MG63 (cell line): ENCODE results near the gene NEURL4. TPM values are rescaled to one million over a fixed set of nuclear protein-coding genes. Genes with fewer than 3 reads are reported as not detected.

Experiments used
- DNase-seq: peaks from one replicate; pipeline ENCODE4 v3.0.0-alpha.2; 2020
- H3K27me3 ChIP-seq: fragments of 250-450 bp; sonication (Bioruptor Pico); 2 replicates; pipeline ENCODE4 v1.5.1; 2020; ENCODE audit warnings: mild to moderate bottlenecking, moderate library complexity
- H3K36me3 ChIP-seq: fragments of 250-450 bp; sonication (Bioruptor Pico); 2 replicates; pipeline ENCODE4 v1.5.1; 2020; ENCODE audit warnings: mild to moderate bottlenecking, moderate library complexity
- H3K4me3 ChIP-seq: fragments of 250-450 bp; sonication (Bioruptor Pico); 2 replicates; pipeline ENCODE4 v1.5.1; 2020; ENCODE audit warnings: mild to moderate bottlenecking, moderate library complexity
- H3K9me3 ChIP-seq: fragments of 250-450 bp; sonication (Bioruptor Pico); 2 replicates; pipeline ENCODE4 v1.5.1; 2020; ENCODE audit warnings: mild to moderate bottlenecking, moderate library complexity
- total RNA-seq: library from RNA; depleted of rRNA; stranded (reverse); fragments of >200 nt; shearing (Covaris generic); gene quantifications from 2 replicates; pipeline ENCODE4 v1.2.3, GENCODE V29; 2014; ENCODE audit warnings: low replicate concordance

The NEURL4 gene
- total RNA-seq, 1 experiment from 2014 or later: 11.7 TPM

GRCh38 chr17:7330638-7331015 lies 1.5 kb upstream of the NEURL4 start:
- Histone ChIP-seq H3K36me3 (no peaks in the 10 kb centered on the region), H3K27me3 (no peaks in the 10 kb centered on the region)
- no peak for DNase-seq

GRCh38 chr17:7329997-7330637 lies 982 bp upstream of the NEURL4 start:
- Histone ChIP-seq H3K36me3 (no peaks in the 10 kb centered on the region), H3K9me3 (no peaks in the 10 kb centered on the region), H3K4me3 (peak overlapping the region; percentile 76), H3K27me3 (no peaks in the 10 kb centered on the region)
- DNase-seq: peak; percentile 78

More at GRCh38 chr17:7330638-7331015, 1.5 kb upstream of the NEURL4 start:
- no peaks in the 10 kb centered on the region for H3K9me3 ChIP-seq
- peak overlapping the region; percentile 76 for H3K4me3 ChIP-seq

GRCh38 chr17:7329374-7329996 lies 350 bp upstream of the NEURL4 start:
- peak; percentile 96 for DNase-seq
- peak overlapping the region; percentile 76 for H3K4me3 ChIP-seq
- no peaks in the 10 kb centered on the region for H3K36me3 ChIP-seq
- H3K9me3 ChIP-seq: no peaks in the 10 kb centered on the region
- no peaks in the 10 kb centered on the region for H3K27me3 ChIP-seq

GRCh38 chr17:7328009-7328408 lies 1.1 kb downstream of the NEURL4 start:
- no peak for DNase-seq

GRCh38 chr17:7327501-7327900 lies 1.6 kb downstream of the NEURL4 start:
- H3K36me3 ChIP-seq: no peaks in the 10 kb centered on the region
- DNase-seq: no peak

More at GRCh38 chr17:7328009-7328408, 1.1 kb downstream of the NEURL4 start:
- H3K36me3 ChIP-seq: no peaks in the 10 kb centered on the region
- H3K27me3 ChIP-seq: no peaks in the 10 kb centered on the region
- no peaks in the 10 kb centered on the region for H3K9me3 ChIP-seq
- H3K4me3 ChIP-seq: peak overlapping the region; percentile 76

GRCh38 chr17:7327056-7327455 lies 2.1 kb downstream of the NEURL4 start:
- no peaks in the 10 kb centered on the region for H3K9me3 ChIP-seq
- no peak overlapping the region for H3K4me3 ChIP-seq
- H3K36me3 ChIP-seq: no peaks in the 10 kb centered on the region
- no peak for DNase-seq
- H3K27me3 ChIP-seq: no peaks in the 10 kb centered on the region

More at GRCh38 chr17:7327501-7327900, 1.6 kb downstream of the NEURL4 start:
- H3K9me3 ChIP-seq: no peaks in the 10 kb centered on the region
- no peaks in the 10 kb centered on the region for H3K27me3 ChIP-seq
- no peak overlapping the region for H3K4me3 ChIP-seq

- Histone ChIP-seq H3K4me3 (no peak overlapping the region), H3K27me3 (no peaks in the 10 kb centered on the region), H3K36me3 (peaks cover 2% of the 10 kb centered on the region; the same call in 1 of the 2 replicates), H3K9me3 (no peaks in the 10 kb centered on the region)
- DNase-seq: no peak
These were observed 2.9 kb downstream of the NEURL4 start for GRCh38 chr17:7326186-7326585.

- no peak overlapping the region for H3K4me3 ChIP-seq
- no peak for DNase-seq
- H3K27me3 ChIP-seq: no peaks in the 10 kb centered on the region
- H3K36me3 ChIP-seq: peaks cover 2% of the 10 kb centered on the region; the same call in 1 of the 2 replicates
- H3K9me3 ChIP-seq: no peaks in the 10 kb centered on the region
These were observed 4.1 kb downstream of the NEURL4 start for GRCh38 chr17:7325031-7325528.

- no peaks in the 10 kb centered on the region for H3K27me3 ChIP-seq
- H3K36me3 ChIP-seq: peaks cover 2% of the 10 kb centered on the region; the same call in 1 of the 2 replicates
- H3K9me3 ChIP-seq: no peaks in the 10 kb centered on the region
- no peak for DNase-seq
- no peak overlapping the region for H3K4me3 ChIP-seq
These were observed 4.7 kb downstream of the NEURL4 start for GRCh38 chr17:7324438-7324779.

GRCh38 chr17:7323731-7324437 lies 5.3 kb downstream of the NEURL4 start:
- H3K4me3 ChIP-seq: no peak overlapping the region
- H3K9me3 ChIP-seq: no peaks in the 10 kb centered on the region
- H3K27me3 ChIP-seq: no peaks in the 10 kb centered on the region
- no peak for DNase-seq
- peaks cover 2% of the 10 kb centered on the region for H3K36me3 ChIP-seq

GRCh38 chr17:7322520-7323194 lies 6.5 kb downstream of the NEURL4 start:
- H3K4me3 ChIP-seq: no peak overlapping the region
- no peak for DNase-seq
- no peaks in the 10 kb centered on the region for H3K27me3 ChIP-seq
- peaks cover 2% of the 10 kb centered on the region for H3K36me3 ChIP-seq
- no peaks in the 10 kb centered on the region for H3K9me3 ChIP-seq

- Histone ChIP-seq H3K4me3 (no peak overlapping the region), H3K9me3 (no peaks in the 10 kb centered on the region), H3K36me3 (peaks cover 2% of the 10 kb centered on the region), H3K27me3 (no peaks in the 10 kb centered on the region)
- DNase-seq: no peak
These were observed 7.7 kb downstream of the NEURL4 start for GRCh38 chr17:7321466-7321865.

GRCh38 chr17:7318121-7318860 lies 10.8 kb downstream of the NEURL4 start:
- Histone ChIP-seq H3K9me3 (no peaks in the 10 kb centered on the region), H3K4me3 (no peak overlapping the region), H3K27me3 (no peaks in the 10 kb centered on the region), H3K36me3 (peaks cover 6% of the 10 kb centered on the region)
- no peak for DNase-seq

GRCh38 chr17:7317161-7317803 lies 11.9 kb downstream of the NEURL4 start:
- Histone ChIP-seq H3K9me3 (no peaks in the 10 kb centered on the region), H3K27me3 (no peaks in the 10 kb centered on the region), H3K4me3 (no peak overlapping the region), H3K36me3 (peaks cover 16% of the 10 kb centered on the region)
- DNase-seq: no peak

GRCh38 chr17:7315570-7316235 lies 13.4 kb downstream of the NEURL4 start:
- H3K27me3 ChIP-seq: no peaks in the 10 kb centered on the region
- peaks cover 27% of the 10 kb centered on the region for H3K36me3 ChIP-seq
- peak overlapping the region; percentile 71 for H3K4me3 ChIP-seq
- H3K9me3 ChIP-seq: no peaks in the 10 kb centered on the region
- no peak for DNase-seq
